ENCODE measurements around the gene SLC16A10. TPM values are rescaled to one million over a fixed set of nuclear protein-coding genes. Genes with fewer than 3 reads are reported as not detected.

SLC16A10 gene
- total and polyA plus RNA-seq, 2 experiments from 2014 or later = 19.9 to 34.1 TPM

DNA sequence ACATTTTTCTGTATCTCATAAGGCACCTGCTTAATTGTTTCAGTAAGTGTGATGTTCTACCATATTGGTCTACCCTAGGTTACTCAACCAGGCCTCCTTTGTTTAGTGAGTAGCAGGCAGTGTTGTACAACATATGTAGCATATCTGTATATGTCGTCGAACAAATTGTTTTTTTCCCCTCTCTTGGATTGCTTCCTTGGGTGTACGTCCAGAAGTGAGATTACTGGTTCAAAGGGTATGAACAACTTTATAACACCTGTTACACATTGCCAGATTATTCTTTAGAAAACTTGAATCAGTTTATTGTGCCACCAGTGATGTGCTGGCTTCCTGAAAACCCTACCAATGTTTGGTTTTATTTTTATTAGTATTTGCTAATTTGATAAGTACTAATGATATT lies 14.7 kb downstream of the SLC16A10 start:
- H2AFZ ChIP-seq = no peak overlapping the region
- no peaks in the 10 kb centered on the region for H3K36me3 ChIP-seq (replicated peaks; ENCODE audit: insufficient read depth, low read depth)
- no peak overlapping the region for H3K4me2 ChIP-seq
- H3K79me2 ChIP-seq = peaks cover 26% of the 10 kb centered on the region
- peaks cover 6% of the 10 kb centered on the region for H3K4me1 ChIP-seq (ENCODE audit: insufficient read depth)
- H3K4me3 ChIP-seq = no peak overlapping the region
- H3K27me3 ChIP-seq = no peaks in the 10 kb centered on the region
- H3K9me3 ChIP-seq (ENCODE audit: low read depth) = no peaks in the 10 kb centered on the region
- 82% methylated on average over 3 of the region's 3 CpGs for WGBS (ENCODE audit: low lambda C conversion rate, missing lambda C conversion rate)
- no peaks in the 10 kb centered on the region for H4K20me1 ChIP-seq (ENCODE audit: insufficient read depth, poor library complexity, severe bottlenecking)
- TF ChIP-seq, protein P1, sequence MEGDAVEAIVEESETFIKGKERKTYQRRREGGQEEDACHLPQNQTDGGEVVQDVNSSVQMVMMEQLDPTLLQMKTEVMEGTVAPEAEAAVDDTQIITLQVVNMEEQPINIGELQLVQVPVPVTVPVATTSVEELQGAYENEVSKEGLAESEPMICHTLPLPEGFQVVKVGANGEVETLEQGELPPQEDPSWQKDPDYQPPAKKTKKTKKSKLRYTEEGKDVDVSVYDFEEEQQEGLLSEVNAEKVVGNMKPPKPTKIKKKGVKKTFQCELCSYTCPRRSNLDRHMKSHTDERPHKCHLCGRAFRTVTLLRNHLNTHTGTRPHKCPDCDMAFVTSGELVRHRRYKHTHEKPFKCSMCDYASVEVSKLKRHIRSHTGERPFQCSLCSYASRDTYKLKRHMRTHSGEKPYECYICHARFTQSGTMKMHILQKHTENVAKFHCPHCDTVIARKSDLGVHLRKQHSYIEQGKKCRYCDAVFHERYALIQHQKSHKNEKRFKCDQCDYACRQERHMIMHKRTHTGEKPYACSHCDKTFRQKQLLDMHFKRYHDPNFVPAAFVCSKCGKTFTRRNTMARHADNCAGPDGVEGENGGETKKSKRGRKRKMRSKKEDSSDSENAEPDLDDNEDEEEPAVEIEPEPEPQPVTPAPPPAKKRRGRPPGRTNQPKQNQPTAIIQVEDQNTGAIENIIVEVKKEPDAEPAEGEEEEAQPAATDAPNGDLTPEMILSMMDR (IDR thresholded peaks at IDR 0.05; ENCODE audit: poor library complexity) = no peak
- TF ChIP-seq EZH2phosphoT487 (IDR thresholded peaks at IDR 0.05; ENCODE audit: low read depth, severe bottlenecking, unreplicated experiment) (no peak), EZH2 (IDR thresholded peaks at IDR 0.05; ENCODE audit: borderline replicate concordance) (no peak)
- DNase-seq (ENCODE audit: low spot score) = no peak
- no peak overlapping the region for H3K27ac ChIP-seq
- H3K9me2 ChIP-seq (replicated peaks; ENCODE audit: insufficient read depth) = no peaks in the 10 kb centered on the region

DNA sequence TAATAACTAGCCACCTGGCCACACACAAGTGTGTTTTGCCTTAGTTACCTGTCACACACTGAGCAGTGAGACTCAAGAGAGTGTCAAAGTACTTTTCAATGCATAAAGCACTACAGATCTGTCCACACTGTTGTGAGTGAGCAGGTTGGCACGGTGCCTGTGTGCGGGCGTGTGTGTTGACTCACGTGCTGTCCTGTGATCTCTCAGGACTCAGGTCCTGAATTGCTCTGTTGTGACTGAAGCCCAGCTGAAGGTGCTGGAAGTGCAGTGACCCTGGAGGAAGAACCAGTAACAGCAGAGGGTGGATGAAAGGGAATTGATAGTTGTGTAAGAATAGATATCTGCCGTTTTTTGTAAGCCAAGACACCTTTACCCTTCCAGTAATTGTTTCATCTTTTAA lies 18.3 kb downstream of the SLC16A10 start:
- Histone ChIP-seq H3K4me2 (peak overlapping the region; percentile 12), H3K79me2 (peaks cover 19% of the 10 kb centered on the region), H3K4me3 (no peak overlapping the region), H3K4me1 (ENCODE audit: insufficient read depth) (peaks cover 6% of the 10 kb centered on the region), H3K27ac (peak overlapping the region; percentile 11), H3K36me3 (replicated peaks; ENCODE audit: insufficient read depth, low read depth) (no peaks in the 10 kb centered on the region), H3K27me3 (no peaks in the 10 kb centered on the region), H3K9me2 (replicated peaks; ENCODE audit: insufficient read depth) (no peaks in the 10 kb centered on the region), H2AFZ (no peak overlapping the region), H3K9me3 (ENCODE audit: low read depth) (no peaks in the 10 kb centered on the region), H4K20me1 (ENCODE audit: insufficient read depth, poor library complexity, severe bottlenecking) (no peaks in the 10 kb centered on the region)
- DNase-seq (ENCODE audit: low spot score) = peak; percentile 86
- TF ChIP-seq, protein P1 (IDR thresholded peaks at IDR 0.05; ENCODE audit: poor library complexity) = no peak
- TF ChIP-seq EZH2phosphoT487 (IDR thresholded peaks at IDR 0.05; ENCODE audit: low read depth, severe bottlenecking, unreplicated experiment) (no peak), EZH2 (IDR thresholded peaks at IDR 0.05; ENCODE audit: borderline replicate concordance) (no peak)
- WGBS (ENCODE audit: low lambda C conversion rate, missing lambda C conversion rate) = 47% methylated on average over 5 of the region's 5 CpGs

DNA sequence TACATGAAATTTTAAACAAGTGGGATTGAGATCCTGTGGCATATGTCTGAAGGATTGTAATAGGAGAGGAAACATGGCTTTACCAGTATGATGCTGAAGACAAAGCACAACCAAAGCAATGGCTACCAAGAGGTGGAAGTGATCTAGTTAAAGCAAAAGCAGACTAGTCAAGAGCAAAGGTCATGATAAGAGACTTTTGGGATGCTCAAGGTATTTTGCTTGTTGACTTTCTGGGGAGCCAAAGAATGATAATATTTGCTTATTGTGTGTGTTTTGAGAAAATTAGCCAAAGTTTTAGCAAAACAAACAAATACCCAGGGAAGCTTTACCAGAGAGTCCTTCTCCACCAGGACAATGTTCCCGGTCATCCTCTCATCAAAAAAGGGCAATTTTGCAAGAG lies 20.3 kb downstream of the SLC16A10 start:
- Histone ChIP-seq H3K27me3 (no peaks in the 10 kb centered on the region), H3K79me2 (peaks cover 17% of the 10 kb centered on the region), H3K36me3 (replicated peaks; ENCODE audit: insufficient read depth, low read depth) (no peaks in the 10 kb centered on the region), H3K4me3 (no peak overlapping the region), H4K20me1 (ENCODE audit: insufficient read depth, poor library complexity, severe bottlenecking) (no peaks in the 10 kb centered on the region), H2AFZ (no peak overlapping the region), H3K27ac (no peak overlapping the region), H3K9me3 (ENCODE audit: low read depth) (no peaks in the 10 kb centered on the region), H3K4me1 (ENCODE audit: insufficient read depth) (peaks cover 6% of the 10 kb centered on the region), H3K9me2 (replicated peaks; ENCODE audit: insufficient read depth) (no peaks in the 10 kb centered on the region), H3K4me2 (no peak overlapping the region)
- 92% methylated on average over 1 of the region's 1 CpG for WGBS (ENCODE audit: low lambda C conversion rate, missing lambda C conversion rate)
- TF ChIP-seq, protein P1 (IDR thresholded peaks at IDR 0.05; ENCODE audit: poor library complexity) = no peak
- TF ChIP-seq EZH2 (IDR thresholded peaks at IDR 0.05; ENCODE audit: borderline replicate concordance) = no peak
- no peak for TF ChIP-seq EZH2phosphoT487 (IDR thresholded peaks at IDR 0.05; ENCODE audit: low read depth, severe bottlenecking, unreplicated experiment)
- no peak for DNase-seq (ENCODE audit: low spot score)

DNA sequence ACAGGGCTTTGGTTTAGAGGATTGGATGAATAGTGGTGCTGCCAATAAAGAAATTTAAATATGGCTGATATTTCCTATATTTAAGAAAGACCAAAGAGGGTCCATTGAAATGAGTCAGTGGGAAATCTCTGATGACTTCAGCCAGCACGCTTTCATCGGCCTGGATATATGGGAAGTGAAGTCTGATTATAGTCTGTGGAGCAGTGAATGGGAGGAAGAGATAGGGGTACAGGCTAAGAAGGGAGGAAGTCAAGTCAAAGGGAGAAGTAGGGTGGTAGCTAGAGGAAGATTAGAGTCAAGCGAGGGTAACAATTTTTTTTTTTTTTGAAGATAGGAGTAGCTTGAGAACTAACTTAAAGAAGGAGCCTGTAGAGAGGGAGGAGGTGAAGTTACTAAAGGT lies 22.7 kb downstream of the SLC16A10 start:
- Histone ChIP-seq H3K4me3 (no peak overlapping the region), H4K20me1 (ENCODE audit: insufficient read depth, poor library complexity, severe bottlenecking) (no peaks in the 10 kb centered on the region), H3K79me2 (peaks cover 15% of the 10 kb centered on the region), H3K4me1 (ENCODE audit: insufficient read depth) (peaks cover 15% of the 10 kb centered on the region), H3K27me3 (no peaks in the 10 kb centered on the region), H3K9me3 (ENCODE audit: low read depth) (no peaks in the 10 kb centered on the region), H3K9me2 (replicated peaks; ENCODE audit: insufficient read depth) (no peaks in the 10 kb centered on the region), H3K36me3 (replicated peaks; ENCODE audit: insufficient read depth, low read depth) (no peaks in the 10 kb centered on the region), H2AFZ (no peak overlapping the region), H3K27ac (no peak overlapping the region), H3K4me2 (no peak overlapping the region)
- no peak for DNase-seq (ENCODE audit: low spot score)
- 94% methylated on average over 3 of the region's 3 CpGs for WGBS (ENCODE audit: low lambda C conversion rate, missing lambda C conversion rate)
- TF ChIP-seq, protein P1 (IDR thresholded peaks at IDR 0.05; ENCODE audit: poor library complexity) = no peak
- no peak for TF ChIP-seq EZH2phosphoT487 (IDR thresholded peaks at IDR 0.05; ENCODE audit: low read depth, severe bottlenecking, unreplicated experiment)
- TF ChIP-seq EZH2 (IDR thresholded peaks at IDR 0.05; ENCODE audit: borderline replicate concordance) = no peak
